ENCODE results near the gene CYP21A2.
"Not testable (repeated sequence)": the region's sequence is repeated elsewhere in the genome, so short reads cannot be mapped to it uniquely, and the experiment has no call there.

CYP21A2 gene

DNA sequence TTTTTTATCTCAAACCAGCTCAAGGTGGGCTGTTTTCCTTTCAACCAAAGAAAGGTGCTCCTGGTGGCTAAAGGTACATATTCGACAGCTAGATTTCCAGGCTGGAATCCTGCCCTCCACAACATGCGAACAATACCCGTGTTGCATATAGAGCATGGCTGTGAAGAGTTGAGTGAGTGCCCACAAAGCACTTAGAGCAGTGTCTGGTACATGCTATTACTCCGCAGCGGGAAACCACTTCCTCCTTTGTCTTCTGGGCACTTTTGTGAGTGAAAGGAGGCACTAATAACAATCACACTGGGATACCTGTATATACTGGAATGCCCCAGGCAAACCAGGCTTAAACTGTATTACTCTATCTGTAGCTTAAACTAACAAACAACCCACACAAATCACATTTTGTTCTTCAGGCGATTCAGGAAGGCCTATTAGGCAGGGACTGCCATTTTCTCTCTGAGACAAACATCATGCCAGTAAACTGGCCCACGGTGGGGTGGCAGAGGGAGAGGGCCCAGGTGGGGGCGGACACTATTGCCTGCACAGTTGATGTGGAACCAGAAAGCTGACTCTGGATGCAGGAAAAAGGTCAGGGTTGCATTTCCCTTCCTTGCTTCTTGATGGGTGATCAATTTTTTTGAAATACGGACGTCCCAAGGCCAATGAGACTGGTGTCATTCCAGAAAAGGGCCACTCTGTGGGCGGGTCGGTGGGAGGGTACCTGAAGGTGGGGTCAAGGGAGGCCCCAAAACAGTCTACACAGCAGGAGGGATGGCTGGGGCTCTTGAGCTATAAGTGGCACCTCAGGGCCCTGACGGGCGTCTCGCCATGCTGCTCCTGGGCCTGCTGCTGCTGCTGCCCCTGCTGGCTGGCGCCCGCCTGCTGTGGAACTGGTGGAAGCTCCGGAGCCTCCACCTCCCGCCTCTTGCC lies at the start of gene CYP21A2:
Gene CYP21A2, plus strand, starts transcription at position 818 of the 927 bp plus-strand sequence. Its CDS starts 8 bp downstream, at position 826.
- not testable (repeated sequence) for DNase-seq

- DNase-seq: not testable (repeated sequence)
Measured at GRCh38 chr6:31989363-31989762, 48.9 kb upstream of the CYP21A2 start.

DNA sequence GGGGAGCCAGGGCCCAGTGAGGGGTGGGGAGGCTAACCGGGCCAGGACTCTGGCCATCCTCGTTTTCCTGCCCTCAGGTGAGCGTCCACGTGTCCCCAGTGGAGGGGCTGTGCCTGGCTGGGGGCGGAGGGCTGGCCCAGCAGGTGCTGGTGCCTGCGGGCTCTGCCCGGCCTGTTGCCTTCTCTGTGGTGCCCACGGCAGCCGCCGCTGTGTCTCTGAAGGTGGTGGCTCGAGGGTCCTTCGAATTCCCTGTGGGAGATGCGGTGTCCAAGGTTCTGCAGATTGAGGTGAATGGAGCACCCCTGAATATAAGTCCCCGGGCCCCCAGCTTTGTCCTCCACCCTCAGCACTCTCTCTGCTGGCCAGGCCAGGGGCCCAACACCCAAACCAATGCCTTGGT lies 43.8 kb upstream of the CYP21A2 start:
- DNase-seq: not testable (repeated sequence)

DNA sequence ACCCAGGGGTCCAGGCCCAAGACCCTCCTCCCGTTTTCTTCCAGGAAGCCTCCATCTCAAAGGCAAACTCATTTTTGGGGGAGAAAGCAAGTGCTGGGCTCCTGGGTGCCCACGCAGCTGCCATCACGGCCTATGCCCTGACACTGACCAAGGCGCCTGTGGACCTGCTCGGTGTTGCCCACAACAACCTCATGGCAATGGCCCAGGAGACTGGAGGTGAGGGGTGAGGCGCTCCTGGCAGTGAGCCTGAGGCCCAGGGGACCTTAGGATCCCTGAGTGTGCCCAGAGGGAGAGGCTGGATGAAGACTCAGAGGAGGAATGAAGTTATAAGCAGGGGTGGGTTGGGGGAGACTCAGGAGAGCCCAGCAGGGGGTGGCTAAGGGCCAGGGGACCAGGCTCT lies 41.8 kb upstream of the CYP21A2 start:
- DNase-seq: not testable (repeated sequence)

DNA sequence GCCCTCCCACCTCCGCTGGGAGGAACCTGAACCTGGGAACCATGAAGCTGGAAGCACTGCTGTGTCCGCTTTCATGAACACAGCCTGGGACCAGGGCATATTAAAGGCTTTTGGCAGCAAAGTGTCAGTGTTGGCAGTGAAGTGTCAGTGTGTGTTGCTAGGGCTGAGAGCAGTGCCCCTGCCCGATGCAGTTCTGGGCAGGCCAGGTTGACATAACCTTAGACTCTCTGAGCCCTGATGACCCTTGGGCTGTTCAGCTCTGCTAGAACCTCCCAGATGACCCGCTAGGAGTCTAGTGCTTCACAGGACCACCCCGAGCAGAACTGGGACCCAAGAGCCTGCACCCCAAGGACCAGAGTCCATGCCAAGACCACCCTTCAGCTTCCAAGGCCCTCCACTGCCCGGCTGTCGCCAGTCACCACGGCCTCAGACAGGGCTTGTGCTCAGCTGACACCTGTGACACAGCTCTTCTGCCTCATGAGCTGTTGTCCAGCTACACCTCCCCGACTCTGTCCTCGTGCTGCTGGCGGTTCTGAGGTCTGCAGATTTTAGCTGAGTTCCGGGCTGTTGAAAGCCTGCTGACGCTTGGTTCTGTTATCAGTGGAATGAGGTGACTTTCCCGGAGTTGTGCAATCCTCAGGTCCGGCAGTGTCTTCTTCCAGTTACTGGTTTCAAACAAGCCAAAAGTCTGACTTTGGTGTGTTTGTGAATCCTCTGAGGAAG lies 35.5 kb upstream of the CYP21A2 start:
- not testable (repeated sequence) for DNase-seq

GRCh38 chr6:32003301-32003700 lies 34.9 kb upstream of the CYP21A2 start:
- not testable (repeated sequence) for DNase-seq

GRCh38 chr6:32004393-32004792 lies 33.8 kb upstream of the CYP21A2 start:
- not testable (repeated sequence) for DNase-seq

DNA sequence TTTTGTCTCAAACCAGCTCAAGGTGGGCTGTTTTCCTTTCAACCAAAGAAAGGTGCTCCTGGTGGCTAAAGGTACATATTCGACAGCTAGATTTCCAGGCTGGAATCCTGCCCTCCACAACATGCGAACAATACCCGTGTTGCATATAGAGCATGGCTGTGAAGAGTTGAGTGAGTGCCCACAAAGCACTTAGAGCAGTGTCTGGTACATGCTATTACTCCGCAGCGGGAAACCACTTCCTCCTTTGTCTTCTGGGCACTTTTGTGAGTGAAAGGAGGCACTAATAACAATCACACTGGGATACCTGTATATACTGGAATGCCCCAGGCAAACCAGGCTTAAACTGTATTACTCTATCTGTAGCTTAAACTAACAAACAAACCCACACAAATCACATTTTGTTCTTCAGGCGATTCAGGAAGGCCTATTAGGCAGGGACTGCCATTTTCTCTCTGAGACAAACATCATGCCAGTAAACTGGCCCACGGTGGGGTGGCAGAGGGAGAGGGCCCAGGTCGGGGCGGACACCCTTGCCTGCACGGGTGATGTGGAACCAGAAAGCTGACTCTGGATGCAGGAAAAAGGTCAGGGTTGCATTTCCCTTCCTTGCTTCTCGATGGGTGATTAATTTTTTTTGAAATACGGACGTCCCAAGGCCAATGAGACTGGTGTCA lies 33.2 kb upstream of the CYP21A2 start:
- not testable (repeated sequence) for DNase-seq

- DNase-seq: not testable (repeated sequence)
Measured at GRCh38 chr6:32005538-32005880, 32.7 kb upstream of the CYP21A2 start.

- DNase-seq: not testable (repeated sequence)
Measured at GRCh38 chr6:32005991-32006529, 32.2 kb upstream of the CYP21A2 start.

DNA sequence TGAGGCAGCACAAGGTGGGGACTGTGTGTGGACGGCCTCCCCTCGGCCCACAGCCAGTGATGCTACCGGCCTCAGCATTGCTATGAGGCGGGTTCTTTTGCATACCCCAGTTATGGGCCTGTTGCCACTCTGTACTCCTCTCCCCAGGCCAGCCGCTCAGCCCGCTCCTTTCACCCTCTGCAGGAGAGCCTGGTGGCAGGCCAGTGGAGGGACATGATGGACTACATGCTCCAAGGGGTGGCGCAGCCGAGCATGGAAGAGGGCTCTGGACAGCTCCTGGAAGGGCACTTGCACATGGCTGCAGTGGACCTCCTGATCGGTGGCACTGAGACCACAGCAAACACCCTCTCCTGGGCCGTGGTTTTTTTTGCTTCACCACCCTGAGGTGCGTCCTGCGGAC lies 31.1 kb upstream of the CYP21A2 start:
- DNase-seq: not testable (repeated sequence)

- not testable (repeated sequence) for DNase-seq
Measured at GRCh38 chr6:32008037-32008436, 30.2 kb upstream of the CYP21A2 start.

DNA sequence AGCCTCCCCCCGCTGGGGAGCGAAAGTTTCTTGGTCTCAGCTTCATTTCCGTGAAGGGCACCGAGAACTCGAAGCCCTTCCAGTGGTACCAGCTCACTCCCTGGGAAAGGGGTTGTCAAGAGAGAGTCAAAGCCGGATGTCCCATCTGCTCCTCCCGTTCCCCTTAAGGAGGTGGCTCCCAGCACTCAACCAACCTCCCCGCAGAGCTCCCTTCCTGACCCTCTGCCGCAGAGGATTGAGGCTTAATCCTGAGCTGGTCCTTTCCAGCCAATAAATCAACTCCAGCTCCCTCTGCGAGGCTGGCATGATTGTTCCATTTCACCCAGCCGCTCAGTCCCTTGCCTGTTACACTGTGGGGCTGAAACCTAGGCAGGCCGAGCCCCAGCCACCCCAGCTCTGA lies 29.6 kb upstream of the CYP21A2 start:
- not testable (repeated sequence) for DNase-seq

DNA sequence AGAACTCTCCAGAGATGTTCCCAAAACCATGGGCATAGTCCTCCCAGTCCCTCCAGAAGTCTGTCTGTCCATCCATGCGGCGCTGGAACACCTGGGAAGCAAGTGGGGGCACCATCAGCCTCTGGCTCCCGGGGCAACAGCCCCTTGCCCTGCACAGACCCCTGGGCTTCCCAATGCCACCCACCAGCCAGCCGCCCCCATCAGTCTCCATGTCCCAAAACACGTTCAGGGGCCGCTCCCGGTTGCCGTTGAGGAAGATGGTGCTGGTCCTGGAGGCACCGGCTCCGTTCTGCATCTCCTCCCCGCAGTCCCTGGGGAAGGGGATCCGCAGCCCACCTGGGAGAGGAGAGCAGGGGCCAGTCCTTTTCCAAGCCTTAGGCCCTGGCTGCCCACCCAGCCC lies 28.7 kb upstream of the CYP21A2 start:
- not testable (repeated sequence) for DNase-seq

DNA sequence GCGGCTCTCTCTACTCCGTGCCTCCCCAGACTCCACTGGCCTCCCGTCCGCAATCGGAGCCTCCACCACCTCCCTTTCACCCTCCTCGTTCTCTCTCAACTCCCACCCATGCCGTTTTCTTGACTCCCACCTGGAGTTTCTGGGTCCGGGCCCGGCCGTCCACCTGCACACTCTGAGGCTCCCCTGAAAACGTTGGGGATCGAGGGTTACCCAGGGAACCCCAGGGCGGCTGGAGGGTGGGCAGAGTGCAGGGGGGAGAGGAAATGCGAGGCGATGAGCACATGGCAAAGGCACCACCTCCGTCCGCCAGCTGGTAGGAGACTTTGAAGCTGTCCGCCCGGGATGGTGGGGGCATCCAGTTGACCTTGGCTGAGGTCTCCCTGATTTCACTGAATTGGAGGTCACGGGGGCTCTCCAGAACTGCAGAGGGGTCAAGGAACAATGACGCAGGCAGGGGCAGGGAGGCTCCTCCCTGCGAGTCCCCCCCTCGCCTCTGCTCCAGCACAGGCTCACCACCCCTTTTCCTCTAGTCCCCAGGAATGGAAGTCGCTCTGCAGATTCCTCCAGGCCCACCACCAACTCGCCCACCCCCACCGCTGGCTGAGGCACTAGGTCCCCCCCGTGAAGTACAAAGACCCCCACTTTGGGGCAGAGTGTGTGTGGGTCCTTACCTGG lies 27.2 kb upstream of the CYP21A2 start:
- DNase-seq: not testable (repeated sequence)

DNA sequence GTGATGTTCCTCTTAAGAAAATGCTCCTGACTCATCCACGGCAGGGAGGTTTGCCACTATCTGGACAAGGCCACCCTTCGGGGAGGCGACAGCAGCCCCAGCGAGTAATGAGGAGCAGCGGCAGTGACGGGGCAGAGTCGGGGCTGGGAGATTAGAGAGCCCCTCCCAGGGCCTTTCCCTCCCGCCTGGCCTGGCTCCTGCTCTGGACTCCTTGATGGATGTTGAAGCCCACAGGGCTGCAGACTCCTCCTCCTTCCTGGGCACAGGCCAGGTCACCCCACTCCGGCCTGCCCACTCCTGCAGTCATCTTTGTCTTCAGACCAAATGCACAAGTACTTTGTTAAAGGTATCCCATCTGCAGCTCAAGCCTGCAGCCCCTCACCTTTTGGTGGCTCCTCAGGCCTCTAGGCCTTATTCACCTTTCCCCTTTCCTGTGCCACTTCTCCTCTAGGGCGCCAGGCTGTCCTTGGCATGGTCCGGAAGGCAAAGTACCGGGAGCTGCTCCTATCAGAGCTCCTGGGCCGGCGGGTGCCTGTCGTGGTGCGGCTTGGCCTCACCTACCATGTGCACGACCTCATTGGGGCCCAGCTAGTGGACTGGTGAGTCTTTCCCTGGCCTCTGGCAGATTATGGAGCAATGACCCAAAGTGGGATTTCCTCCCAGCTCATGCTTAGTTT lies 25.1 kb upstream of the CYP21A2 start:
- not testable (repeated sequence) for DNase-seq

- not testable (repeated sequence) for DNase-seq
Measured at GRCh38 chr6:32013738-32014137, 24.5 kb upstream of the CYP21A2 start.

- DNase-seq: not testable (repeated sequence)
Measured at GRCh38 chr6:32014547-32014946, 23.7 kb upstream of the CYP21A2 start, which contains the start of gene C4B. Gene C4B, plus strand, starts transcription at chr6:32014795. Its CDS starts 51 bp downstream, at chr6:32014846.

- not testable (repeated sequence) for DNase-seq
Measured at GRCh38 chr6:32022100-32022499, 16.1 kb upstream of the CYP21A2 start.

- DNase-seq: not testable (repeated sequence)
Measured at GRCh38 chr6:32028631-32029030, 9.6 kb upstream of the CYP21A2 start.

- DNase-seq: not testable (repeated sequence)
Measured at GRCh38 chr6:32029553-32029952, 8.7 kb upstream of the CYP21A2 start.

Data from NCI-H1436 treated with DMSO at 0.1 percent for 48 hours (cell line).